Kidney capillary endothelial cell (primary cell): ENCODE results near the gene EOLA1.
"Not testable (repeated sequence)": the region's sequence is repeated elsewhere in the genome, so short reads cannot be mapped to it uniquely, and the experiment has no call there.

Experiments
- DNase-seq: peaks from one replicate; pipeline ENCODE4 v3.0.0-alpha.2; 2018; ENCODE audit warnings: low spot score

EOLA1 gene

GRCh38 chrX:149513825-149514428 is 26.9 kb upstream of the EOLA1 start:
- DNase-seq: no peak

GRCh38 chrX:149515954-149516602 is 24.7 kb upstream of the EOLA1 start:
- DNase-seq: no peak

- no peak for DNase-seq
These were observed 24.2 kb upstream of the EOLA1 start for GRCh38 chrX:149516604-149517003.

DNA sequence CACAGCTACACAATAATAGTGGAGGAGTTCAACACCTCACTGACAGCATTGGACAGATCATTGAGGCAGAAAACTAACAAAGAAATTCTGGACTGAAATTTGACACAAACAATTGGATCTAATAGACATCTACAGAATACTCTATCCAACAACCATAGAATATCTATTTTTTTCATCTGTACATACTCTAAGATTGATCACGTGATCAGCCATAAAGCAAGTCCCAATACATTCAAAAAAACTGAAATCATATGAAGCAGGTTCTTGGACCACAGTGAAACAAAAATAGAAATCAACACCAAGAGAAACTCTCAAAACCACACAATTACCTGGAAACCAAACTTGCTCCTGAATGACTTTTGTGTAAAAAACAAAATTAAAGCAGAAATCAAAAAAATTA is 23.5 kb upstream of the EOLA1 start:
- no peak for DNase-seq

GRCh38 chrX:149518236-149518635 is 22.6 kb upstream of the EOLA1 start:
- DNase-seq: no peak

GRCh38 chrX:149520636-149521277 is 20.1 kb upstream of the EOLA1 start:
- DNase-seq: not testable (repeated sequence)

GRCh38 chrX:149521438-149521837 is 19.4 kb upstream of the EOLA1 start:
- DNase-seq: no peak

DNA sequence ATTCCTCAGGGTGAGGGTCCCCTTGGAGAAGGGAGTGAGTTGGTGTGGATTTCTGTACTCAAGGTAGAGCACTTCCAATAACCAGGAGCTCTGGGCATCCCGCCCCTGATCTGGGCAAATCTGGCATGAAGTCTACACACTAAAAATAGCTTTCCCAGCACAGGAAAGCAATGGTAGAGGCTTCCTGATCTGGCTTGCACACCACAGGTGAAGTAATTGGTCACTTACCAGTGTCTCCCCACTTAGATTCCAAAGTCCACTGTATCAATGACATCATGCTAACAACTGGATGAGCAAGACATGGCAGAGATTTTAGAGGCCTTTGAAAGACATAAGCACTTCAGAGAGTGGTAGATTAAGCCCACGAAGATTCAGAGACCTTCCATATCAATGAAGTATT is 17.9 kb upstream of the EOLA1 start:
- no peak for DNase-seq

GRCh38 chrX:149525389-149525788 is 15.4 kb upstream of the EOLA1 start:
- not testable (repeated sequence) for DNase-seq

DNA sequence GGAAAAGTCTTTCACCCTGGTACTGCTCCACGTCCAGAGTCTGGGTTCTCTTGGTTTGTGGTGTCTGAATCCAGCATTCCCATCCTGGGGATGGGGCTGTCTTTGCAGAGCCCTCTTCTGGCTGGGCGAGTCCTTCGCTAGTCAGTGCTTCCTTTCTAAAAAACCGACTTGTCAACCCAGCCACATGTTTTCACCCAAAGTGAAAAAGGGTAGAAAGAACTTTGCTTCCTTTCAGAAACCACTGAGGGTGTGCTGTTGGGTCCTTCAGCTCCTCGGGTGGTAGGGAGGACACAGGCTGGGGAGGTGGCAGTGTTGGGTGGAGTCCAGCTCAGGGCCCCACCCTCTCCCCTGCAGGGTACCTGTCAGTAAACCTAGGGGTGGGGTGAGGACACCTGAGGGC is 14.9 kb upstream of the EOLA1 start:
- not testable (repeated sequence) for DNase-seq

DNA sequence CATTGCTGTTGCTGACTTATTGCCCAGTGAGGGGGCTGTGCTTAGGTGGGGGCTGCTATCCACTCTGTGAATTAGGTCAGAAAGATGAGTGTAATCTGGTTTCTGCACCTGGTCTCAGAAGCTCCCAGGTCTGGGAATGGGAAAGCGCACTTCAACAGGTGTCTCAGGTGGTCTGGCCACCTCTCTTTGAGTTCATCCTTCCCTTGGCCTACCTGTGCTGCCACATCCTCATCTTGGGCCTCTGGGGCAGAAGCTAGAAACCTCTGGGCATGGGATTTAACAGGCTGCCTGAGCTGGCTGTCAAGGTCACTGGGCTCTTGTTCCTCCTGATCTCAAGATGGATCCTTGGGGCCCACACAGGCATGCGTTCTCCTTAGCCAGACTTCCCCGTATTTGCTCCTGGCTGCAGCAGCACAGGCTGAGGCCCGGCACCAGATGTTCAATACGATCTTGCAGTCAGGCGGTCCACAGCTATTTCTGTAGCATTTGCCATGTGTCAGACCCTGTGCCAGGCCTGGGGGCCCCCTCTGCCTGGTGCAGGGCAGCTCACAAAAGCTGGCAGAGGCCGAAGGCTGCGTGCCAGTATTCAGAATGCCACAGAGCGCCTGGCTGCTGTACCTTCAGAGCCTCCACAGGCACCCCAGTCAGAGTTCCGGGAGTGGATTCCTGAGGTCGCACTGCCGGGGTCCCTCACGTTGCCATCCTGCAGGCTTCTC is 14.3 kb upstream of the EOLA1 start:
- DNase-seq: not testable (repeated sequence)

DNA sequence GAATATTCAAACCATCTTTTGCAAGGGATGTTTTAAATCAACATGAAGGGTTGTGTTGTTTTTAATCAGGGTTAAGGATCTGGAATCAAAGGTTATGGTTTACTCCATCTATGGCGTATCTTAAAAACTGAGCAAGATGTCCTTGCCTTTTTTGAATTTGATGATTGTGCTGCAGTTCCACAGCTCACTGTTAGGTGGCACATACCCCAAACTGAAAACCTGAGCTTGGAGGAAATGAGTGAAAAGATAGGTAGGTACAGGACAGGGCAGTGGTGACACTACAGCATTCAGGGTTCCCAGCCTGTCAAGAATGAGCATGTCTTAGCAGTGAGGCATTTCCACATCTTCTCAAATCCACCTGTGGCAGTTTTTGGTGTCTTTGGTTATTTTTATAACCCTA is 13.1 kb upstream of the EOLA1 start:
- no peak for DNase-seq

GRCh38 chrX:149528381-149528780 is 12.4 kb upstream of the EOLA1 start:
- DNase-seq: no peak

DNA sequence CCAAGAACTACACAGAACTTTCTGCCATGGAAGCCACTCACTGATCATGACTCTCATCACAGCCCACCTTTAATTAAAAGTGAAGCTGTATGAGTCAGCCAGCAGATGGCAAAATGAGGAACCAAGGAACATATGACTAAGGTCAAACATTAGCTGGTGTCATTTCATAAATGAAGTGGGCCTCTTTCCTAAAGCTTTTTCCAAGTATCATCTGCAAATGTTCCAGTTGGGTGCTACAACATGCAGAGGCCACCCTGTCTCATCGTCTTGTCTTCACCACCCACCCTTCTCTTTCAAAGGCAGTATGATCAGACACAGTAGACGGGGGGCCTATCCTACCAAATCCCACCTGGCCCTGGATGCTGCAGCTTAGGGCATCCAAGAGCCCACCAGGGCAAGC is 9.2 kb upstream of the EOLA1 start:
- no peak for DNase-seq

DNA sequence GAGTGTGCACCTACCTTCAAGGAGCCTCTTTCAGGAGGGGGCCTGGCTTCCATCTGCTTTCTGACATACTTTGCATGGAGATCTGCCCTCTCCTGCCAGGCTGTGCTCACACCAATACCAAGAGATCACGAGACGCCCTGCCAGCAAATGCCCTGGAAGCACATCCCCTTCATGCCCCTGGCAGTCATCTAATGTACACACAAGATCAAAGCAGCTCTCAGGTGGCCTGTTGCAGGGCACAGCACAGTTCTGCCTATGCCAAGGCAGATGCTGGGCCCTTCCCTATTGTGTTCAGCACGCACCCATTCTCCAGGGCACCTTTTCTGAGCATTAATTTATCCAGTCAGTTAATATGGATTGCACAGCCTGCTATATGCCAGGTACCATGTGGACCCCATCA is 7.9 kb upstream of the EOLA1 start:
- not testable (repeated sequence) for DNase-seq

- not testable (repeated sequence) for DNase-seq
These were observed 6.8 kb upstream of the EOLA1 start for GRCh38 chrX:149533999-149534398.

- DNase-seq: not testable (repeated sequence)
These were observed 5.7 kb upstream of the EOLA1 start for GRCh38 chrX:149534926-149535602.

DNA sequence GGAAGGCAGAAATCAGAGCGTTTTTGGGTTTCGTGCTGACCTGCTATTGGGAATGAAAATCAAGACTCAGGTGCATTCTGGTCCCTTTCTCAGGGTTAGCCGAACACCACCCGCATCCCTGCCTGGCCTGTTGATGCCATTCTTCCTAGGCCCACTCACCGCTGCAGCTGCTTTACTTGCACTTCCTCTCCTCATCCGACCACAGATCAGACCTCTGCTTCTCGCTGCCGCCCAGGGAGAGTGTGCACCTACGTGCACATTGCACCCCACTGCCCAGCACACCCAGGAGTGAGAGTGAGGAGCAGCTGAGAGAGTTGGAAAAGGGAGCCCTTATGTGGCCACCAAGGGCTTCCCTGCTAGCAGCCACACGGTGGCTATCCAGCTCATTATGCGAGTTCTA is 3.3 kb upstream of the EOLA1 start:
- DNase-seq: not testable (repeated sequence)

DNA sequence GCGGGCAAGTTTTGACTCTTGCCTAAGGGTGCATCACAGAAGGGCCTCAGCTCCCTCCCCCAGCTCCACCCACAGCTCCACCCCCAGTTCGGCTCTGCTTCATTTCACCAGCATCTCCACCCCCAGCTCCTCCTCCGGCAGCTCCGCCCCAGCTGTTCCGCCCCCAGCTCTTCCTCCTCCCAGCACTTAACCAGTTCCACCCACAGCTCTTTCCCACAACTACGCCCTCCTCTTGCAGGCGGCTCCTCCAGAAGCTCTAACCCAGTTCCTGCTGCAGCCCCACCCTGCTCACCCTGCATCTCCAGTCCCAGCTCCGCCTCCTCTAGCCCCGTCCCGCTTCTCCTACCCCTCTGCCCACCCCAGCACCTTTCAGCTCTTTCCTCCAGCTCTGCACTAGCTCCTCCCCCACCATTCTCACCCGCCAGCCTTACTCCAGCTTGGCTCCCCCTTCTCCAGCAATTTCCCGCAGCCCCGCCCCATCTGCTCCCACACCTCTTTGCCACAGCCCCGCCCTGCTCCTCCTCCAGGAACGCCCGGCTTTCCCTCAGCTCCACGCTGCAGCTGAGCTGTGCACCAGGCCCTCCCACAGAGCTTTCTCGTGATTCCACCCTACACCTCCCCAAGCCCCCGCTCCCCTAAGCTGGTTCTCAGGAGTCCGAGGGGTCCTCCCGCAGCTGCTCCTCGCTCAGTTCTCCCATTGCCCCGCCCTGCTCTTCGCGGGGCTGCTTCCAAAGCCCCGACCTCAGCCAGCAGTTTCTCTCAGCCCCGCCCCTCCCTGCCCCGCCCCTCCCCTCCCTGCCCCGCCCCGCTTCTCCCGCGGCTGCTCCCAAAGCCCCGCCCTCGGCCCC is 1.3 kb upstream of the EOLA1 start:
- peak; percentile 69 for DNase-seq

DNA sequence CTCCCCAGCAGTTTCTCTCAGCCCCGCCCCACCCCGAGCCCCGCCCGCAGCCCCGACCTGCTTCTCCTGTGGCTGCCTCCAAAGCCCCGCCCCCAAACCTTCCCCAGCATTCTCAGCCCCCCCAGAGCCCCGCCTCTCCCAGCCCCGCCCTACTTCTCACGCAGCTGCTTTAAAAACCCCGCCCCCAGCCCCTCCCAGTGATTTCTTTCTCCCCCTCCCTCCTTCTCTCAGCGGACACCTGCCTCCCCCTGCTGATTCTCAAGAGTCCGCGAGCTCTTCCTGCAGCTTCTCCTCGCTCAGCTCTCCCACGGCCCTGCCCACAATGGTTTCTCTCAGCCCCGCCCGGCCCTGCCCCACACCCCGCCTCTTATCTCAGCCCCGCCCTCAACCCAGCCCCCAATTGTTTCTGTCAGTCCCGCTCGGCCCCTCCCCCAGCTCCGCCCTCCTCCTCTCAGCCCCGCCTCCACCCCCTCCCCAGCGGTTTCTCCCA is 636 bp upstream of the EOLA1 start:
- peak; percentile 64 for DNase-seq

- DNase-seq: no peak
These were observed 772 bp downstream of the EOLA1 start for GRCh38 chrX:149541521-149542047.
